Mucosa of rectum (tissue), 2 donors: ENCODE data around the gene RPS14.
A peak's percentile ranks its signal among the peaks of the same experiment; 100 is the strongest.

Source experiments
- H3K27ac ChIP-seq, 2 donors: one replicate each; pipeline ENCODE4 v1.7.0; 2013; ENCODE audit warnings: inconsistent platforms in 2 of 2, low read depth in 2 of 2, low read length in 2 of 2
- H3K27me3 ChIP-seq, 2 donors: one replicate each; pipeline ENCODE4 v1.7.0; 2013; ENCODE audit warnings: low read length in 2 of 2; ENCODE audit not compliant: control insufficient read depth in 2 of 2, insufficient read depth in 2 of 2
- H3K36me3 ChIP-seq, 2 donors: one replicate each; pipeline ENCODE4 v1.7.0; 2013; ENCODE audit warnings: low read length in 2 of 2; ENCODE audit not compliant: control insufficient read depth in 2 of 2, insufficient read depth in 2 of 2
- H3K4me1 ChIP-seq, 2 donors: one replicate each; pipeline ENCODE4 v1.7.0; 2013; ENCODE audit warnings: low read length in 2 of 2, mild to moderate bottlenecking in 1 of 2; ENCODE audit not compliant: control insufficient read depth in 2 of 2, insufficient read depth in 2 of 2
- H3K4me3 ChIP-seq, 2 donors: one replicate each; pipeline ENCODE4 v1.7.0; 2013; ENCODE audit warnings: low read length in 2 of 2
- H3K9ac ChIP-seq, 2 donors: one replicate each; pipeline ENCODE4 v1.7.0; 2013; ENCODE audit warnings: low read length in 2 of 2, low read depth in 1 of 2, mild to moderate bottlenecking in 1 of 2
- H3K9me3 ChIP-seq, 2 donors: one replicate each; pipeline ENCODE4 v1.7.0; 2013; ENCODE audit warnings: low read length in 2 of 2; ENCODE audit not compliant: control insufficient read depth in 2 of 2
- donor health status: healthy.
- donor health status: Normal muscosa, but diverticular disease.

The RPS14 gene

DNA sequence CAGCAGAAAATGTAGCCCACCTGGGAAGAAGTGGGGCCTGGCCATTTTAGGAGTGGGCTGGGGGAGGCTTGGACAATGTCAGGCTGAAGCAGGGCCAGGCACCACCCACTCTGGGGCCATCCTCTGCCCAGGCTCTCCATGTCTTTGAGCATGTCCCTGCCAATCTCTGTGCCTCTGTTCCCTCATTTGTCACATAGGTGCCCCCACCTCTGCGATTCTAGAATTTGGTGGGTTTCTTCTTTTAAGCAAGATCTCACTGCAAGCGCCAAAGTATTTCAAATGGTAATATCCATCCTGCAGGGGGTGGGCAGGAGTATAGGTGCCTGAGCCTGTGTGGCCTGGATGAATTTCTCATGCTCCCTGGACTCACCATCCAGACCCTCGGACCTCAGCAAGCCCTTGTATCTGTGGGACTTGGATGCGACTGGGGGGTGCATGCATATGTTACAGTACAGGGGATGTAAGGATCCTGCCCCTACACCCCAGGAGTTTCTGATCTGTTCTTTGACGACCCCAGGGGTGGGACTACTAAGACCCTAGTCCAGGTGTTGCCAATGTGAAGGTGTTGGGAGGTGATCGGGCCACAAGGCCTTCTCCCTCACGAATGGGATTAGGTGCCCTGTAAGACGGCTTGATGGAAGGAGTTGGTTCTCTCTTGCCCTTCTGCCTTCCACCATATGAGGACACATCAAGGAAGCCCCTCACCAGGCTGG lies 41.2 kb downstream of the RPS14 start:
- H3K9ac ChIP-seq: peak overlapping the region; percentile 2 to 47
- H3K27ac ChIP-seq: peak overlapping the region in 1 of 2 donors; percentile 32
- peaks cover 4 to 18% of the 10 kb centered on the region in 2 donors for H3K36me3 ChIP-seq
- H3K4me1 ChIP-seq: peaks cover 16 to 25% of the 10 kb centered on the region in 2 donors
- H3K27me3 ChIP-seq: no peaks in the 10 kb centered on the region
- peak overlapping the region in 1 of 2 donors; percentile 52 for H3K4me3 ChIP-seq
- H3K9me3 ChIP-seq: no peaks in the 10 kb centered on the region

- Histone ChIP-seq H3K4me1 (peaks cover 12 to 19% of the 10 kb centered on the region in 2 donors), H3K9ac (no peak overlapping the region), H3K9me3 (no peaks in the 10 kb centered on the region), H3K27ac (peak overlapping the region; percentile 5 to 23), H3K27me3 (no peaks in the 10 kb centered on the region), H3K36me3 (peaks cover 15 to 30% of the 10 kb centered on the region in 2 donors), H3K4me3 (no peak overlapping the region)
These were observed 42.3 kb downstream of the RPS14 start for GRCh38 chr5:150407096-150407720.

DNA sequence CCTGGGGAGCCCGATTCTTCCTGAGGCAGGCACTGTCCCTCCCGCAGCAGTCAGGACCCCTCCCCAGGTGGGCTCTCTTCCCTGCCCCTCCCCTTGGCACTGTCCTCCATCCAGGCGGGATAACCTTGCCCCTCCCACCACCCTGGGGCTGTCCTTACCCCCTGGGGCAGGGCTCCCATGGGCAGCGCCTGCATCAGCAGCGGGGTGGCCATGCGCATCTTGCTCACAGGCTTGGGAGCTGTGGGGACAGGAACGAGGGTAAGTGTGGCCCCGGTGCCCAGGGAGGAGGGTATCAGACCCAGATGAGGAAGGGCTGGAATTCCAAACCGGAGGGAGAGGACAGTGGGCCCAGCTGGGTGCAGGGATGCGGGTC lies 42.8 kb downstream of the RPS14 start:
- H3K27ac ChIP-seq: peak overlapping the region in 1 of 2 donors; percentile 5
- no peak overlapping the region for H3K9ac ChIP-seq
- peaks cover 15 to 34% of the 10 kb centered on the region in 2 donors for H3K36me3 ChIP-seq
- no peak overlapping the region for H3K4me3 ChIP-seq
- H3K9me3 ChIP-seq: no peaks in the 10 kb centered on the region
- H3K4me1 ChIP-seq: peaks cover 10 to 19% of the 10 kb centered on the region in 2 donors
- no peaks in the 10 kb centered on the region for H3K27me3 ChIP-seq

GRCh38 chr5:150406103-150406722 lies 43.3 kb downstream of the RPS14 start:
- no peak overlapping the region for H3K4me3 ChIP-seq
- no peak overlapping the region for H3K9ac ChIP-seq
- H3K27me3 ChIP-seq: no peaks in the 10 kb centered on the region
- H3K36me3 ChIP-seq: peaks cover 15 to 39% of the 10 kb centered on the region in 2 donors
- no peak overlapping the region for H3K27ac ChIP-seq
- peaks cover 10 to 15% of the 10 kb centered on the region in 2 donors for H3K4me1 ChIP-seq
- H3K9me3 ChIP-seq: no peaks in the 10 kb centered on the region

DNA sequence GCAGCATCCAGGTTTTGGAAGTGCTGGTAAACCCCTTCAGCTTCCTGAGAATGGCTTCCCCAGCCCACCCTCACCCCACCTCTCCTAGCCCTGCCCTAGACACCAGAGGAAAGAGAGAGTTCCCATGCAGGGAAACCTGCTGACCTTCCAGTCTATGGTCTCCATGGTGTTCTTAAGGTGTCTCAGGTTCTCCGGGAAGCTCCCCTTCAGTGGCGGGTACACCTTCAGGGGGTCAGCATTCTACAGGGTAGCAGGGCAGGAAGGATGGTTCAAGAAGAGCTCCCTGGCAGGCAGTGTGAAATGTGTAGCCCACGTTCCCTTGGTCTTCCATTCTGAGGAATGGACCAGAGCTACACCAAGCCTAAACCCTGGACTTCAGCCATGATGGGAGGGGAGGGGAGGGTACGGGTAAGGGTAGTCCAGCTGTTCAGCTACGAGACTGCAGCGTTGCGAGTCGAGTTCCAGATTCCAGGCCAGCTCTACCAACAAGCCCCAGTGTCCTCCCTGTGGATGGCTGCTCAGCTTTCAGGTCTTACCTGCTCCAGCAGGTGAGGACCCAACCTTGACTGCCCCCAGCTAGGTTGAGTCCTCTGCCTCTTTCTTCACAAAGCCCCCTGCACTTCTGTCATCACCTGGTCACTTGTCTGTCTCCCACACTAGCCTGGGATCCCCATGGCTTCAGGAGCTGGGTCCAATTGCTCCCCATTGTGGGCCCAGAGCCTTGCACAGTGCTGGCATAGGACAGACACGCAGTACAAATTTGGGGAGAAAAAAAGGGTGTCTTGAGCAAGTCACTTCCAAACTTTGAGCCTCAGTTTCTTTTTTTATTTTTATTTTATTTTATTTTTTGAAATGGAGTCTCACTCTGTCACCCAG lies 44.4 kb downstream of the RPS14 start:
- Histone ChIP-seq H3K9me3 (no peaks in the 10 kb centered on the region), H3K4me3 (no peak overlapping the region), H3K27me3 (no peaks in the 10 kb centered on the region), H3K9ac (no peak overlapping the region), H3K36me3 (peaks cover 21 to 49% of the 10 kb centered on the region in 2 donors), H3K27ac (no peak overlapping the region), H3K4me1 (peaks cover 3 to 5% of the 10 kb centered on the region in 2 donors)

DNA sequence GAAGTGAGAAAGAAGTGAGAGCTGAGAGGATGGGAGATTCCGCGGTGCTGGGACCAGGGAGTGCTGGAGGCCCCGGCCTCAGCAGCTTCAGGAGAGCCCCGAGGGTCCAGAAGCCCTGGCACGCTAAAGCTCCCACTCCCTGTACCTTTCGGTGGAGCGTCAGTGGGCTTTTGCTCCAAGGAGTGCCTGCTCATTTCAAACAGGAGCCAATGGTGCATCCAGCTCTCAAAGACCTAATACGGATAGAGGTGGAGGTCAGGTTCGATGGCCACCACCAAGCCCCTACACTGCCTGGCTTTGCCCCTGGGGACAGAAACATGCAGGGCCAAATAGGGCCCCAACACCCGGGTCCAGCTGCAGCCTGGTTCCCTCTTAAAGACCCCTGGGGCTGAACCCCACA lies 45.0 kb downstream of the RPS14 start:
- H3K9ac ChIP-seq: no peak overlapping the region
- H3K4me1 ChIP-seq: peaks cover 0 to 2% of the 10 kb centered on the region in 2 donors
- H3K4me3 ChIP-seq: no peak overlapping the region
- H3K27me3 ChIP-seq: no peaks in the 10 kb centered on the region
- H3K27ac ChIP-seq: no peak overlapping the region
- no peaks in the 10 kb centered on the region for H3K9me3 ChIP-seq
- peaks cover 23 to 55% of the 10 kb centered on the region in 2 donors for H3K36me3 ChIP-seq

- Histone ChIP-seq H3K27me3 (no peaks in the 10 kb centered on the region), H3K4me3 (no peak overlapping the region), H3K27ac (no peak overlapping the region), H3K4me1 (peaks cover 0 to 2% of the 10 kb centered on the region in 2 donors), H3K36me3 (peaks cover 23 to 56% of the 10 kb centered on the region in 2 donors), H3K9ac (no peak overlapping the region), H3K9me3 (no peaks in the 10 kb centered on the region)
These were observed 45.4 kb downstream of the RPS14 start for GRCh38 chr5:150404121-150404520.

DNA sequence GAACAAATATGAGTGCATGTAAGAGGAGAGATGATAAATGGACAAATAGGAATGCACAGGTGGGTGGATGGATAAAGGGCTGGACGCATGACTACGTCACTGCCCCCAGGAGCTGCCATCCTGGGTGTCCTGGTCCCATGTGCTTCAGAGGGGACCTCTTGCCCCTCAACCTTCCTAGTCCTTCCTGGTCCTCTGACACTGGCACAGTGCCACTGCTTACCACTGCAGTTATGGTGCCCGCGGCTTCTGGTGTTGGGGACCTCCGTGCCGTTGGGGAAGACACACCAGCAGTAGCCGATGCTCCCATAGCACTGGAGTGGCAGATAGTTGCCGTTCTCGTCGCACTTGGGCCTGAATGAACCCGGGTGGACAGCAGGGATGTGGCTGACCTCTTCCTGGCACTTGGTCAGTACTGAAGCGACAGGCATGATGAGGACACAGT lies 46.6 kb downstream of the RPS14 start:
- Histone ChIP-seq H3K4me1 (peaks cover 0 to 2% of the 10 kb centered on the region in 2 donors), H3K4me3 (no peak overlapping the region), H3K9me3 (no peaks in the 10 kb centered on the region), H3K27me3 (no peaks in the 10 kb centered on the region), H3K27ac (no peak overlapping the region), H3K9ac (no peak overlapping the region), H3K36me3 (peaks cover 26 to 63% of the 10 kb centered on the region in 2 donors)

DNA sequence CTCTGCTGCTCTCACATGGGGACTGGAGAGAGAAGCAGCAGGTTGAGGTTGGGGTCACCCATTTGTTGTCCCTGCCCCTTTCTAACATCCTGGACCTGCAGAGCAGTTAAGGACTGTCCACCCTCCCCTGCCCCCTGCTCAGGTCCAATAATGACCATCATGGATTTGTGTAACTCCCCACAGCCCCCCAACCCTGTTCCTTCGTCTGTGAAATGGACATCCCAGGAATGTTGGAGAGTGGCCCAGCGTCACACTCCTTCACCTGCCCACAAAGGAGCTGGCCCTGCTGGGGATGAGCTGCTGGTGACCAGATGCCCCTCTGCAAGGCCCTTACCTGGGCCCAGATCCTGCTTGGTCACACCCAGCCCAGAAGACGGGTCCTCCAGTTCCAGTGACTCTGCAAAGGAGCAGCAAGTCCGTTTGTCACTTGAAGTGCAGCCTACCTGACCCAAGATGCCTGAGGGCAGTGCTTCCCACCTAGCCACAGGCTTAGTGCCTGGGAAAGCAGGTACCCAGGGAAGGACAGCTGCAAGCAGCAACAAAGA lies 47.2 kb downstream of the RPS14 start:
- Histone ChIP-seq H3K4me3 (no peak overlapping the region), H3K9me3 (no peaks in the 10 kb centered on the region), H3K4me1 (peaks cover 0 to 2% of the 10 kb centered on the region in 2 donors), H3K27me3 (no peaks in the 10 kb centered on the region), H3K27ac (no peak overlapping the region), H3K9ac (no peak overlapping the region), H3K36me3 (peaks cover 29 to 63% of the 10 kb centered on the region in 2 donors)
